GM19467 (cell line): ENCODE measurements around the gene PDCD6IP.
"Not testable (repeated sequence)": the region's sequence is repeated elsewhere in the genome, so short reads cannot be mapped to it uniquely, and the experiment has no call there.

Source experiments
- ATAC-seq: cut with Tn5 transposase; IDR thresholded peaks from one replicate; pipeline ENCODE4 v1.9.1; 2021; ENCODE audit warnings: mild to moderate bottlenecking, moderate library complexity; ENCODE audit not compliant: unreplicated experiment

PDCD6IP gene, protein sequence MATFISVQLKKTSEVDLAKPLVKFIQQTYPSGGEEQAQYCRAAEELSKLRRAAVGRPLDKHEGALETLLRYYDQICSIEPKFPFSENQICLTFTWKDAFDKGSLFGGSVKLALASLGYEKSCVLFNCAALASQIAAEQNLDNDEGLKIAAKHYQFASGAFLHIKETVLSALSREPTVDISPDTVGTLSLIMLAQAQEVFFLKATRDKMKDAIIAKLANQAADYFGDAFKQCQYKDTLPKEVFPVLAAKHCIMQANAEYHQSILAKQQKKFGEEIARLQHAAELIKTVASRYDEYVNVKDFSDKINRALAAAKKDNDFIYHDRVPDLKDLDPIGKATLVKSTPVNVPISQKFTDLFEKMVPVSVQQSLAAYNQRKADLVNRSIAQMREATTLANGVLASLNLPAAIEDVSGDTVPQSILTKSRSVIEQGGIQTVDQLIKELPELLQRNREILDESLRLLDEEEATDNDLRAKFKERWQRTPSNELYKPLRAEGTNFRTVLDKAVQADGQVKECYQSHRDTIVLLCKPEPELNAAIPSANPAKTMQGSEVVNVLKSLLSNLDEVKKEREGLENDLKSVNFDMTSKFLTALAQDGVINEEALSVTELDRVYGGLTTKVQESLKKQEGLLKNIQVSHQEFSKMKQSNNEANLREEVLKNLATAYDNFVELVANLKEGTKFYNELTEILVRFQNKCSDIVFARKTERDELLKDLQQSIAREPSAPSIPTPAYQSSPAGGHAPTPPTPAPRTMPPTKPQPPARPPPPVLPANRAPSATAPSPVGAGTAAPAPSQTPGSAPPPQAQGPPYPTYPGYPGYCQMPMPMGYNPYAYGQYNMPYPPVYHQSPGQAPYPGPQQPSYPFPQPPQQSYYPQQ

GRCh38 chr3:33798418-33799201 lies at the start of gene PDCD6IP:
Gene PDCD6IP, plus strand, starts transcription at chr3:33798630. Its CDS starts 99 bp downstream, at chr3:33798729.
- ATAC-seq, result peak; percentile 91

- no peak for ATAC-seq
Observed at GRCh38 chr3:33749546-33750210, 48.8 kb upstream of the PDCD6IP start.

DNA sequence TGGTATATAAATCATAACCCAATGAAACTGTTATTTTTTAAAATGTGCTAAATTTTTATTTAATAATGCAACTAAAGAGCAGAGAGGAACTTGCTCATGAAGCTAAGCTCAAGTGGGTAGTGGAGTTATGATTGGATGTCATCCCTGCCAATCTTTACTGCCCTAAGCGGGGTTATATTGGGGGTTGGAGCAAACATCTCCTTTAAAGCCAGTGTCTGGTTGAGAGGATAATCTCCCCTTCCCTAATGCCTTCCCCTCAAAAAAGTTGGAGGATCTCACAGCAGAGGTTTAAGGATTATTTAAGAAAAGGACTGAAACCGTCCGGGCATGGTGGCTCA lies 48.2 kb upstream of the PDCD6IP start:
- no peak for ATAC-seq

DNA sequence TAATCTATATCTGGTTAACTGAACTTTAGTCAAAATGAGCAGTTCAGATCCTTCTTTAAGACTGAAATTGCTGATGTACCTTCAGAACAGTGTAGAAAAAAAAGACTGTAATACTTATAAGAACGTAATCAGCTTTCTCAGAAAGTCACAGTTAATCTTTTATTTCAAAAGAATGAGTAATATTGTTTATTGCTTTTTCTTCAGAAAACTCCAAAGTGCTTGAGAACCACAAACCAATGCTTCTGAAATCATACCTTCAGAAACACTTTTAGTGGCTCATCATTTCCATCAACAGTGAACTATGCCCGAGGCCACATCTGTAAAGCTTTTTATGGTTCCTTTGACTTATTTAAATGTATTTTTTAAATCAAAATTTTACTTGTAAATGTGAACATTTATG lies 47.1 kb upstream of the PDCD6IP start:
- ATAC-seq, result no peak

DNA sequence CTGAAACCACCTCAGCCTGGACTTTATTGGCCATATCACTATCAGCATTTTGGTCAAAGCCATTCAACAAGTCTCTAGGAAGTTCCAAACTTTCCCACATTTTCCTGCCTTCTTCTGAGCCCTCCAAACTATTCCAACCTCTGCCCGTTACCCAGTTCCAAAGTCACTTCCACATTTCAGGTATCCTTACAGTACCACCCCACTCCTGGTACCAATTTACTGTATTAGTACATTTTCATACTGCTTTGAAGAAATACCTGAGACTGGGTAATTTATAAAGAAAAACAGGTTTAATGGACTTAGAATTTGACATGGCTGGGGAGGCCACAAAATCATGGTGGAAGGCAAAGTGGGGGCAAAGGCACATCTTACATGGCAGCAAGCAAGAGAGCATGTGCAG lies 44.0 kb upstream of the PDCD6IP start:
- not testable (repeated sequence) for ATAC-seq

DNA sequence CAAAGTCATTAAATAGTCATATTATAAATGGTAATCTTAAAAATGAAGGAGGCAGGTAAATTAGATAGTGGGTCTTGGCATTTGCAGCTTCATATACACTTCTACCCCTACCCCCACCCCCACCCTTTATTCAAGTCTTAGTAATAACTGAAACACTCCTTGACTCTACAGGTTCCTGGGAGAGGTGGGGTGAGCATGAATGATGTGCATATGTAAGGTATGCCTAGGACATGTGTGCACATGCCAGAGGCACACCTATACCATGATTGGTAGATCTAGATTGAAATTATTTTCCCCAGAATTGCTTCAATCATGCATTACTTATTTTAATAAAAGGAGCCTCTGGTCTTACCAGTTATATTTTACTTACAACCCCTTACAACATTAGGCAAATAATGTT lies 40.1 kb upstream of the PDCD6IP start:
- ATAC-seq, result no peak

DNA sequence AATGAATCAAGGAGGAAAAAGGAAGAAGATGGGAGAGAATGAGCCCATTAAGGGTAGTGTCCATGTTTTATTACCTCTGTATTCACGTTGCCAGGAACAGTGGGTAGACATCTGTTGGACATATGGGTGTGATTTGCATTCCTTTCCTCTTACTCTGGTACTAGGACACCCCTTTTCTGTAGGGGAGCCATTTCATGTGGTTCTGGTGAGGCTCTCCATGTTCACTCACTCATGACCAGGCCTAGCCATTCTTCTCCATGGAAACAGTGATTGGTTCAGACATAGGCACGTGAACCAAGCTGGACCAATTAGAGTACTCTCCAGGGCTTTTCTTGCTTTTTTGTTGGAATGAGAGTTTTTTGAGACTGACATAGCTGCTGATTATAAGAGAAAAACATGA lies 39.6 kb upstream of the PDCD6IP start:
- ATAC-seq, result no peak

GRCh38 chr3:33768578-33769330 lies 29.7 kb upstream of the PDCD6IP start:
- ATAC-seq, result no peak

GRCh38 chr3:33773637-33774036 lies 24.8 kb upstream of the PDCD6IP start:
- no peak for ATAC-seq

DNA sequence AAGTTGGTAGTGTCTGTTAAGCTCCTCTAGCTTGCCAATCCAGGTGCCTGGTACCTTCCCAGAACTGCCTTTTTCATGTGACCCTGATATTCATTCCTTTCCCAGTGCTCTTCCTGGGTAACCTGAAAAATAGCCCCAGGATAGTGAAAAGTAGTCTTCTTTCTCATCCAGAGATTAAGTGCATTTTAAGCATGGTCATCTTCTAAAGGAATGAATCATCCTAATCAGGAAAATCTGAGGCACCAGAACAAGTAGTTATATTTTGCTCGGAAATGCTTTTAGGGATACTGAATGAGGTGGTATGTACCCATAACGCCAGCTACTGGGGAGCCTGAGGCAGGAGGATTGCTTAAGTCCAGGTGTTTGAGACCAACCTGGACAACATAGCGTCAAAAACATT lies 23.1 kb upstream of the PDCD6IP start:
- ATAC-seq, result no peak

- ATAC-seq, result no peak
Observed at GRCh38 chr3:33777996-33778395, 20.4 kb upstream of the PDCD6IP start.

GRCh38 chr3:33779751-33780150 lies 18.7 kb upstream of the PDCD6IP start:
- ATAC-seq, result no peak

DNA sequence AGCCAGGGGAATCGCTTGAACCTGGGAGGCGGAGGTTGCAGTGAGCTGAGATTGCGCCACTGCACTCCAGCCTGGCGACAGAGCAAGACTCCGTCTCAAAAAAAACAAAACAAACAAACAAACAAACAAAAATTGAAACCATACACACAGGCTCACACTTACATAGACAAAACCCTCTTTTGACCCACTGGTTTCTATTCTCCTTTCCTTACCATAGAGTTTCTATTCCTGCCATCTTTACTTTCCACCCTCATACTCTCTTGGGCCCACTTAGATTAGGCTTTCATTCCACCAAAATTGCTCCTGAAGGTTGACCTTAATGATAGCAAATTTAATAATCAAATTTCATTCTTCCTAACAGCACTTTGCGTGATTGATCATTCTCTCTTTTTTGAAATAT lies 17.0 kb upstream of the PDCD6IP start:
- ATAC-seq, result not testable (repeated sequence)

DNA sequence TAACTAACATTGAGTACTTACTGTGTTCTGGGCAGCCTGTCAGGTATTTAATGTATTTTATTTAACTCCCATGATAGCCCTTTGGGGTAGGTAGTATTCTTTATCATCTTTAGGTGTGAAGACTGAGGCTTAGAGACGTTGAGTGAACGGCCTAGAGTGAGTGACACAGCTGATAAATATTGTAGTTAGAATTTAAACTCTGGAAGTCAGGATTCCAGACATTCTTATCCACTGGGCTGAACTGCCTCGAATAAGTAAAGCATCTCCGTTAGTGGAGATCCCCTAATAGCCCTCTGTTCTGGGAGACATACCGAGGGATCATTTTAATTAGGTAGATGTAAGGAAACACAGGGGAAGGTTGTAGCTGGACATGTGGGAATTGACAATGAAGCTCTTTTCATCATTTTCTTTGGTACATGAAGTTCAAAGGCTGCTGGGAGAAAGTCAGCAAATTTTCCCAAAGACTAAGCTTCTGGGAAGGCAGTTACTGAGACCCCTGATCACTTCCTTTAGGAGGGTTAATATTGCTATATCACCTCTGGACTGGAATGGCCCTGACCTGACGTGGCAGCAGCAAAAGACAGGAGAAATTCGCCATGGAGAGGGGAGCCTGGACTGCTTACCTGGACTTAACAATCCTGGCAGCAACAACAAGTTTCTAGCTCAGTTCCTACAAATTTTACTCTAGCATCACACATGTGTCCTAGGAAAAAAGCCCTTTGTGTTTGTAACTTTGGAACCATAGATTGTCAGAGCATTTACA lies 11.7 kb upstream of the PDCD6IP start:
- ATAC-seq, result no peak

- peak; percentile 81 for ATAC-seq
Observed at GRCh38 chr3:33787328-33788009, 11.0 kb upstream of the PDCD6IP start.

- no peak for ATAC-seq
Observed at GRCh38 chr3:33789183-33789954, 9.1 kb upstream of the PDCD6IP start.

GRCh38 chr3:33790091-33790490 lies 8.3 kb upstream of the PDCD6IP start:
- ATAC-seq, result no peak
